ENCODE results near the gene NELL2. TPM values are rescaled to one million over a fixed set of nuclear protein-coding genes. Genes with fewer than 3 reads are reported as not detected.

The NELL2 gene
- total RNA-seq, 4 donors from 2014 or later = 0.42 to 5.8 (median 3.3) TPM

DNA sequence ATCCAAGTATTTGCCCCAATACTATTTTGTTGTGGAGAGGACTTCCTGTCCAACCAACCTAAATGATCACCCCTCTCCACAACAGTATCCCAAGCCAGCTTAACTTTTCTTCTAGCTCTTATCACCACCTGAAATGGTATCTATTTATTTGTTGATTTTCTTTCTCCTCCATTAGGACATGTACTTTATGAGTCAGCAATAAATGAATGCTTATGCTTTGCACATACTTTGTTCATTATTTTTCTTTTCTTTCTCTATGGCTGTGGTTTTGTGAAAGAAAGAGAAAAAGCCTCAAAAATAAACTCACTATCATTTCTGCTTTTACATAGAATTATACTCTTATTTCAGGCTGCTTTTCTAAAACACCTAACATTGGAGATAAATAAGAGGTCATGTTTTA lies 371.3 kb downstream of the NELL2 start:
- intact Hi-C loops (cut with DNase I) = no loop called here

DNA sequence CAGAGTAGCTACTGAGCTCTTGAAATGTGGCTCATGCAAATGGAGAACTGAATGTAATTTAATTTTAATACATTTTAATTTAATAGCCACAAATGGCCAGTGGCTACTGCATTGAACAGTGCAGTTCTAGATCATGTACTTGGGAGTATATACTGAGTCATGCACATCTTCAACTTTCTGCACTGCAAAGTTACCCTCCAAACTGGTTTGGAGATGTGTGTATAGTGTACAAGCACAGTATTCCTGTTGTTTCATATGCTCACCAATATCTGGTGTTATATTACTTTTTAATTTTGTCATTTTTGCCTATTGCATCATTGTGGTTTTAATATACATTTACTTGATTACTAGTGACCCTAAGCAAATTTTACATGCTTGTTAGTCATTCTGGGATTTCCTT lies 372.8 kb downstream of the NELL2 start:
- no peak overlapping the region for H3K4me3 ChIP-seq
- peaks cover 0 to 8% (median 0%) of the 10 kb centered on the region in 4 donors for H3K9me3 ChIP-seq
- H3K4me1 ChIP-seq = no peaks in the 10 kb centered on the region
- no peak overlapping the region for H3K27ac ChIP-seq (replicated peaks in 1 of 4)
- TF ChIP-seq POLR2AphosphoS5 (IDR thresholded peaks at IDR 0.05) (no peak), POLR2A (IDR thresholded peaks at IDR 0.05; ENCODE audit: low read depth) (no peak), EP300 (IDR thresholded peaks at IDR 0.05) (no peak)
- TF ChIP-seq, protein P1, sequence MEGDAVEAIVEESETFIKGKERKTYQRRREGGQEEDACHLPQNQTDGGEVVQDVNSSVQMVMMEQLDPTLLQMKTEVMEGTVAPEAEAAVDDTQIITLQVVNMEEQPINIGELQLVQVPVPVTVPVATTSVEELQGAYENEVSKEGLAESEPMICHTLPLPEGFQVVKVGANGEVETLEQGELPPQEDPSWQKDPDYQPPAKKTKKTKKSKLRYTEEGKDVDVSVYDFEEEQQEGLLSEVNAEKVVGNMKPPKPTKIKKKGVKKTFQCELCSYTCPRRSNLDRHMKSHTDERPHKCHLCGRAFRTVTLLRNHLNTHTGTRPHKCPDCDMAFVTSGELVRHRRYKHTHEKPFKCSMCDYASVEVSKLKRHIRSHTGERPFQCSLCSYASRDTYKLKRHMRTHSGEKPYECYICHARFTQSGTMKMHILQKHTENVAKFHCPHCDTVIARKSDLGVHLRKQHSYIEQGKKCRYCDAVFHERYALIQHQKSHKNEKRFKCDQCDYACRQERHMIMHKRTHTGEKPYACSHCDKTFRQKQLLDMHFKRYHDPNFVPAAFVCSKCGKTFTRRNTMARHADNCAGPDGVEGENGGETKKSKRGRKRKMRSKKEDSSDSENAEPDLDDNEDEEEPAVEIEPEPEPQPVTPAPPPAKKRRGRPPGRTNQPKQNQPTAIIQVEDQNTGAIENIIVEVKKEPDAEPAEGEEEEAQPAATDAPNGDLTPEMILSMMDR (IDR thresholded peaks at IDR 0.05) = no peak
- intact Hi-C loops (cut with DNase I) = no loop called here
- H3K27me3 ChIP-seq = no peaks in the 10 kb centered on the region
- H3K36me3 ChIP-seq = no peaks in the 10 kb centered on the region
- DNase-seq (ENCODE audit: extremely low spot score) = no peak

More for the DNA sequence above, 371.3 kb downstream of the NELL2 start:
- peaks cover 0 to 8% (median 0%) of the 10 kb centered on the region in 4 donors for H3K9me3 ChIP-seq
- no peaks in the 10 kb centered on the region for H3K36me3 ChIP-seq
- H3K4me3 ChIP-seq = no peak overlapping the region
- no peaks in the 10 kb centered on the region for H3K27me3 ChIP-seq
- no peak overlapping the region for H3K27ac ChIP-seq (replicated peaks in 1 of 4)
- H3K4me1 ChIP-seq = no peaks in the 10 kb centered on the region
- TF ChIP-seq POLR2AphosphoS5 (IDR thresholded peaks at IDR 0.05) = no peak
- TF ChIP-seq POLR2A (IDR thresholded peaks at IDR 0.05; ENCODE audit: low read depth) = no peak
- TF ChIP-seq EP300 (IDR thresholded peaks at IDR 0.05) = no peak
- TF ChIP-seq, protein P1 (IDR thresholded peaks at IDR 0.05) = no peak
- no peak for DNase-seq (ENCODE audit: extremely low spot score)

DNA sequence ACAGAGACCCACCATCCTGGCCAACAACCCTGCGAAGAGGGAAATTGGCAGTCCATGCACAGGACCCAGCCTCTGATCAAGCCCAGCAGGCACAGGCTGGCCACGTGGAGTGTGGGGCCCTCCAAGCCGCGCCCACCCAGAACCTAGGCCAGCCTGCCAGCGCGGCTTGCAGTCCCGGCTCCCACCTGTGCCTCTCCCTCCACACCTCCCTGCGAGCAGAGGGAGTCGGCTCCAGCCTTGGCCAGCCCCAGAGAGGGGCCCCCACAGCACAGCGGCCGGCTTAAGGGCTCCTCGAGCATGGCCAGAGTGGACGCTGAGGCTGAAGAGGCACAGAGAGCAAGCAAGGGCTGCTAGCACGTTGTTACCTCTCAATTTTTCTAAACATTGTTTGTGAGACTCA lies 373.4 kb downstream of the NELL2 start:
- H3K4me1 ChIP-seq = no peaks in the 10 kb centered on the region
- intact Hi-C loops (cut with DNase I) = no loop called here
- TF ChIP-seq POLR2AphosphoS5 (IDR thresholded peaks at IDR 0.05) (no peak), EP300 (IDR thresholded peaks at IDR 0.05) (no peak), POLR2A (IDR thresholded peaks at IDR 0.05; ENCODE audit: low read depth) (no peak)
- TF ChIP-seq, protein P1 (IDR thresholded peaks at IDR 0.05) = no peak
- H3K9me3 ChIP-seq = peaks cover 0 to 8% (median 0%) of the 10 kb centered on the region in 4 donors
- no peaks in the 10 kb centered on the region for H3K27me3 ChIP-seq
- no peaks in the 10 kb centered on the region for H3K36me3 ChIP-seq
- DNase-seq (ENCODE audit: extremely low spot score) = no peak
- no peak overlapping the region for H3K4me3 ChIP-seq
- WGBS = 77% methylated on average over 6 of the region's 14 CpGs
- H3K27ac ChIP-seq (replicated peaks in 1 of 4) = no peak overlapping the region

DNA sequence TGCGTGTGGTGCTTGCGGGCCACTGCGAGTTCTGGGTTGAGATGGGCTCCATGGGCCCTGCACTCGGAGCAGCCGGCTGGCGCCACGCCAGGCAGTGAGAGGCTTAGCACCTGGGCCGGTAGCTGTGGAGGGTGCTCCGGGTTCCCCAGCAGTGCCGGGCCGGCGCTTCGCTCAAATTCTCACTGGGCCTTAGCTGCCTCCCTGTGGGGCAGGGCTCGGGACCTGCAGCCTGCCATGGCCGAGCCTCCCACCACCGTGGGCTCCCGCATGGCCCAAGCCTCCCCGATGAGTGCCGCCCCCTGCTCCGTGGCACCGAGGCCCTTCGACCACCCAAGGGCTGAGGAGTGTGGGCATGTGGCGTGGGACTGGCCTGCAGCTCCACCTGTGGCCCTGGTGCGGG lies 375.7 kb downstream of the NELL2 start:
- Histone ChIP-seq H3K27ac (replicated peaks in 1 of 4) (no peak overlapping the region), H3K9me3 (peaks cover 0 to 8% (median 0%) of the 10 kb centered on the region in 4 donors), H3K27me3 (no peaks in the 10 kb centered on the region), H3K4me1 (no peaks in the 10 kb centered on the region), H3K4me3 (no peak overlapping the region), H3K36me3 (no peaks in the 10 kb centered on the region)
- no peak for DNase-seq (ENCODE audit: extremely low spot score)
- intact Hi-C loops (cut with DNase I) = no loop called here
- 93% methylated on average over 14 of the region's 24 CpGs for WGBS
- TF ChIP-seq, protein P1 (IDR thresholded peaks at IDR 0.05) = no peak
- no peak for TF ChIP-seq POLR2A (IDR thresholded peaks at IDR 0.05; ENCODE audit: low read depth)
- TF ChIP-seq EP300 (IDR thresholded peaks at IDR 0.05) = no peak
- TF ChIP-seq POLR2AphosphoS5 (IDR thresholded peaks at IDR 0.05) = no peak

DNA sequence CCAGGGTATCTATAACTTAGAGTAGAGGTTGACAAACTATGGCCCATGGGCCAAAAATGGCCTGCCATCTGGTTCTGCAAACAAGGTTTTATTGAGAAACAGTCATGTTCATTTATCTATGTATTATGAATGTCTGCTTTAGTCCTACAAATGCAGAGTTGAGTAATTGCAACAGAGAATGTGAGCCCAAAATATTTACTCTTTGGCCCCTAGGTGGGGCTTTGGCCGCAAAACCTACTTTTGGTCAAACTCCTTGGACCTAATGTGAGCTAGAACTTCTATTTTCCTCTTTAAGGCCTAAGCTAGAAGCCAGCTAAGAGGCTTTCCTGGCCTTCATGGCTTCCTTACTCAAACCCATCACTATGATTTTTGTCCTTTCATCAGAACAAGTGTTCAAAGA lies 379.1 kb downstream of the NELL2 start:
- 69% methylated on average over 1 of the region's 1 CpG for WGBS
- H3K4me1 ChIP-seq = no peaks in the 10 kb centered on the region
- no peak overlapping the region for H3K4me3 ChIP-seq
- peaks cover 0 to 8% (median 0%) of the 10 kb centered on the region in 4 donors for H3K9me3 ChIP-seq
- intact Hi-C loops (cut with DNase I) = no loop called here
- H3K27me3 ChIP-seq = no peaks in the 10 kb centered on the region
- no peak overlapping the region for H3K27ac ChIP-seq (replicated peaks in 1 of 4)
- no peaks in the 10 kb centered on the region for H3K36me3 ChIP-seq
- DNase-seq (ENCODE audit: extremely low spot score) = no peak
- TF ChIP-seq, protein P1 (IDR thresholded peaks at IDR 0.05) = no peak
- no peak for TF ChIP-seq EP300 (IDR thresholded peaks at IDR 0.05)
- no peak for TF ChIP-seq POLR2AphosphoS5 (IDR thresholded peaks at IDR 0.05)
- TF ChIP-seq POLR2A (IDR thresholded peaks at IDR 0.05; ENCODE audit: low read depth) = no peak

All from esophagus muscularis mucosa (tissue), 4 donors.